ENCODE measurements around the gene KCNC1.

The KCNC1 gene

GRCh38 chr11:17805873-17806272 lies 71.3 kb downstream of the KCNC1 start:
- no peak for DNase-seq (ENCODE audit: low read depth)
- TF ChIP-seq CTCF (IDR thresholded peaks at IDR 0.05; ENCODE audit: low read length, missing control alignments), result no peak
- no peak overlapping the region for H3K4me3 ChIP-seq (replicated peaks; ENCODE audit: low read depth, low read length)

- H3K4me3 ChIP-seq (replicated peaks; ENCODE audit: low read depth, low read length), result no peak overlapping the region
- no peak for TF ChIP-seq CTCF (IDR thresholded peaks at IDR 0.05; ENCODE audit: low read length, missing control alignments)
- no peak for DNase-seq (ENCODE audit: low read depth)
Observed at GRCh38 chr11:17807034-17807433, 72.5 kb downstream of the KCNC1 start.

GRCh38 chr11:17810041-17810440 lies 75.5 kb downstream of the KCNC1 start:
- TF ChIP-seq CTCF (IDR thresholded peaks at IDR 0.05; ENCODE audit: low read length, missing control alignments), result no peak
- no peak for DNase-seq (ENCODE audit: low read depth)
- no peak overlapping the region for H3K4me3 ChIP-seq (replicated peaks; ENCODE audit: low read depth, low read length)

- TF ChIP-seq CTCF (IDR thresholded peaks at IDR 0.05; ENCODE audit: low read length, missing control alignments), result no peak
- peak; percentile 56 for DNase-seq (ENCODE audit: low read depth)
Observed at GRCh38 chr11:17810746-17811145, 76.2 kb downstream of the KCNC1 start.

GRCh38 chr11:17811352-17811751 lies 76.8 kb downstream of the KCNC1 start:
- no peak for TF ChIP-seq CTCF (IDR thresholded peaks at IDR 0.05; ENCODE audit: low read length, missing control alignments)
- DNase-seq (ENCODE audit: low read depth), result no peak
- no peak overlapping the region for H3K4me3 ChIP-seq (replicated peaks; ENCODE audit: low read depth, low read length)

More at GRCh38 chr11:17810746-17811145, 76.2 kb downstream of the KCNC1 start:
- no peak overlapping the region for H3K4me3 ChIP-seq (replicated peaks; ENCODE audit: low read depth, low read length)

GRCh38 chr11:17812091-17812864 lies 77.7 kb downstream of the KCNC1 start:
- H3K4me3 ChIP-seq (replicated peaks; ENCODE audit: low read depth, low read length), result no peak overlapping the region
- DNase-seq (ENCODE audit: low read depth), result no peak
- TF ChIP-seq CTCF (IDR thresholded peaks at IDR 0.05; ENCODE audit: low read length, missing control alignments), result no peak

- H3K4me3 ChIP-seq (replicated peaks; ENCODE audit: low read depth, low read length), result no peak overlapping the region
- no peak for TF ChIP-seq CTCF (IDR thresholded peaks at IDR 0.05; ENCODE audit: low read length, missing control alignments)
- DNase-seq (ENCODE audit: low read depth), result no peak
Observed at GRCh38 chr11:17812865-17813187, 78.2 kb downstream of the KCNC1 start.
